Esophagus muscularis mucosa (tissue), 4 donors: Measurements from ENCODE around the gene C5orf15. TPM values are rescaled to one million over a fixed set of nuclear protein-coding genes. Genes with fewer than 3 reads are reported as not detected.

ENCODE experiments used
- DNase-seq: peaks from one replicate; pipeline ENCODE4 v3.0.0-alpha.2; 2017; ENCODE audit errors: extremely low spot score
- H3K27ac ChIP-seq, 4 donors: fragments of 200-600 bp; sonication (generic); replicated peaks in 1 of 4; 1 replicate in 3 of 4; 2 replicates in 1 of 4; pipeline ENCODE4 v1.5.1; 2016 to 2019; ENCODE audit warnings: mild to moderate bottlenecking in 1 of 4
- H3K27me3 ChIP-seq, 4 donors: fragments of 200-600 bp; sonication (generic); one replicate each; pipeline versions ENCODE4 v1.5.1 to v1.6.0; 2016 to 2019
- H3K36me3 ChIP-seq, 4 donors: fragments of 200-600 bp; sonication (generic); one replicate each; pipeline ENCODE4 v1.5.1; 2016 to 2019
- H3K4me1 ChIP-seq, 4 donors: fragments of 200-600 bp; sonication (generic); one replicate each; pipeline ENCODE4 v1.5.1; 2016 to 2019
- H3K4me3 ChIP-seq, 4 donors: fragments of 200-600 bp; sonication (generic); 1 replicate in 2 of 4; 2 replicates in 2 of 4; pipeline ENCODE4 v1.5.1; 2016 to 2019; ENCODE audit warnings: mild to moderate bottlenecking in 4 of 4, moderate library complexity in 1 of 4
- H3K9me3 ChIP-seq, 4 donors: fragments of 200-600 bp; sonication (generic); 1 replicate in 3 of 4; 2 replicates in 1 of 4; pipeline ENCODE4 v1.5.1; 2016 to 2019
- EP300 ChIP-seq: sonication (generic); formaldehyde crosslinking; IDR thresholded peaks from one replicate; pipeline ENCODE4 v1.6.1; 2017; ENCODE audit warnings: antibody characterized with exemption
- POLR2A ChIP-seq: fragments of 450-650 bp; IDR thresholded peaks from one replicate; pipeline ENCODE4 v1.6.1; 2017; ENCODE audit warnings: antibody characterized with exemption, moderate library complexity, mild to moderate bottlenecking, low read depth
- POLR2AphosphoS5 ChIP-seq, 2 donors: sonication (generic); formaldehyde crosslinking; IDR thresholded peaks; one replicate each; pipeline ENCODE4 v1.6.1; 2017; ENCODE audit warnings: antibody characterized with exemption in 2 of 2
- WGBS: methylation state at CpG from one replicate; pipeline ENCODE4 v1.1.5; 2018; 5-methylcytosine and 5-hydroxymethylcytosine counted together
- intact Hi-C: fragments of 100-400 bp; cut with DNase I; formaldehyde crosslinking; loops from one replicate; pipeline ENCODE4 v1.15.1; 2023
- total RNA-seq, 4 donors: library from RNA; depleted of rRNA; stranded (reverse); fragments of >200 nt; gene quantifications; one replicate each; pipeline versions ENCODE4 v1.1.0 to v1.2.1, GENCODE V29; 2016
- TF ChIP-seq, protein P1 (sequence below), 3 experiments: fragments of 200-600 bp in 2 of 3; fragments of 450-650 bp in 1 of 3; sonication (generic) in 2 of 3; IDR thresholded peaks; one replicate each; pipeline ENCODE4 v1.5.1; 2017 to 2019; ENCODE audit warnings: antibody characterized with exemption in 3 of 3, mild to moderate bottlenecking in 2 of 3, moderate library complexity in 1 of 3

Gene C5orf15
- total RNA-seq, 4 donors from 2014 or later: 20.3 to 26.1 (median 22.2) TPM

- no peak for TF ChIP-seq POLR2AphosphoS5 (IDR thresholded peaks at IDR 0.05)
- intact Hi-C loops: no loop called here
- Histone ChIP-seq H3K27me3 (no peaks in the 10 kb centered on the region), H3K4me3 (no peak overlapping the region), H3K27ac (peak overlapping the region; percentile 59 to 77 (median 68)), H3K9me3 (no peaks in the 10 kb centered on the region), H3K36me3 (peaks cover 9 to 41% (median 33%) of the 10 kb centered on the region in 4 donors), H3K4me1 (peaks cover 14 to 29% (median 20%) of the 10 kb centered on the region in 4 donors)
- DNase-seq: no peak
- WGBS: 84% methylated on average over 10 of the region's 10 CpGs
Observed at GRCh38 chr5:133953568-133954145, 14.8 kb downstream of the C5orf15 start.

DNA sequence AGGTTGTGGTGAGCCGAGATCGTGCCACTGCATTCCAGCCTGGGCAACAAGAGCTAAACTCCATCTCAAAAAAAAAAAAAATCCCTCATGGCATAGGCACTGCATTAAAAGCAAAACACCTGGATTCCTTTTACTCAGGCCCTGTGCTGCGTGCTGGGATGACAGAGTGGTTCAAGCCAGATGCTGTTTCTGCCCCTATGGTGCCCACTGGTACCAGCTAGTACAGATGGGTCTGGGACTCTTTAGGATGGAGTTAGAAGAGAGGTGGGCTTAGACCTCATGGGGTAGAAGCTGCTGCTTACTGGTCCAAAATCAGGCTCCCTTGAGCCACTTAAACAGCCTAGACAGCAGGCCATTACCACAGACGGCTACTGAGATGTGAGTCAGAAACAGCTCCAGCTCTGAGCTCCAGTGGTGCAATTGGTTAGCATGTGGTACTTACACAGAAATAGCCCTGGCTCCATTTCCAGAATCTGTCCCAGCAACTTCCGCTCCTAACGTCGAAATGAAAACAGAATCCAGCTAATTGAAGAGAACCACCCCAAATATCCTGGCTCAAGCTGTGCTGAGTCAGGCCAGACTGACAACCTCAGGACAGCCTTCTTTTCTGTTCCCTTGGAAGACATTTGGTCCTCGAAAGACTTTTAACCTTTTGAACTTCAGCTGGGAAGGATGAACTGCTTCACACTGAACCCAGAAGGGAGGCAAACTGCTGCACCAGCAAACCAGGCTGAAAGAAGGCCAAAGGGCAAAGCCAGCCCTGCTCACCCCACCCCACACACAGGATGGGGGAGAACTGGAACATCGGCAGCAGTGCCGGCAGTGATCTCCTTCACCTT is 15.5 kb downstream of the C5orf15 start:
- Histone ChIP-seq H3K4me1 (peaks cover 14 to 29% (median 20%) of the 10 kb centered on the region in 4 donors), H3K27me3 (no peaks in the 10 kb centered on the region), H3K27ac (peak overlapping the region; percentile 59 to 77 (median 68)), H3K4me3 (no peak overlapping the region), H3K9me3 (no peaks in the 10 kb centered on the region), H3K36me3 (peaks cover 9 to 35% (median 28%) of the 10 kb centered on the region in 4 donors)
- intact Hi-C loops: no loop called here
- DNase-seq: no peak
- WGBS: 58% methylated on average over 10 of the region's 10 CpGs
- TF ChIP-seq POLR2AphosphoS5 (IDR thresholded peaks at IDR 0.05): peak; percentile 49 to 78
- TF ChIP-seq, protein P1, sequence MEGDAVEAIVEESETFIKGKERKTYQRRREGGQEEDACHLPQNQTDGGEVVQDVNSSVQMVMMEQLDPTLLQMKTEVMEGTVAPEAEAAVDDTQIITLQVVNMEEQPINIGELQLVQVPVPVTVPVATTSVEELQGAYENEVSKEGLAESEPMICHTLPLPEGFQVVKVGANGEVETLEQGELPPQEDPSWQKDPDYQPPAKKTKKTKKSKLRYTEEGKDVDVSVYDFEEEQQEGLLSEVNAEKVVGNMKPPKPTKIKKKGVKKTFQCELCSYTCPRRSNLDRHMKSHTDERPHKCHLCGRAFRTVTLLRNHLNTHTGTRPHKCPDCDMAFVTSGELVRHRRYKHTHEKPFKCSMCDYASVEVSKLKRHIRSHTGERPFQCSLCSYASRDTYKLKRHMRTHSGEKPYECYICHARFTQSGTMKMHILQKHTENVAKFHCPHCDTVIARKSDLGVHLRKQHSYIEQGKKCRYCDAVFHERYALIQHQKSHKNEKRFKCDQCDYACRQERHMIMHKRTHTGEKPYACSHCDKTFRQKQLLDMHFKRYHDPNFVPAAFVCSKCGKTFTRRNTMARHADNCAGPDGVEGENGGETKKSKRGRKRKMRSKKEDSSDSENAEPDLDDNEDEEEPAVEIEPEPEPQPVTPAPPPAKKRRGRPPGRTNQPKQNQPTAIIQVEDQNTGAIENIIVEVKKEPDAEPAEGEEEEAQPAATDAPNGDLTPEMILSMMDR (IDR thresholded peaks at IDR 0.05): no peak

- no peak overlapping the region for H3K27ac ChIP-seq
Observed at GRCh38 chr5:133950821-133951612, 17.4 kb downstream of the C5orf15 start.

DNA sequence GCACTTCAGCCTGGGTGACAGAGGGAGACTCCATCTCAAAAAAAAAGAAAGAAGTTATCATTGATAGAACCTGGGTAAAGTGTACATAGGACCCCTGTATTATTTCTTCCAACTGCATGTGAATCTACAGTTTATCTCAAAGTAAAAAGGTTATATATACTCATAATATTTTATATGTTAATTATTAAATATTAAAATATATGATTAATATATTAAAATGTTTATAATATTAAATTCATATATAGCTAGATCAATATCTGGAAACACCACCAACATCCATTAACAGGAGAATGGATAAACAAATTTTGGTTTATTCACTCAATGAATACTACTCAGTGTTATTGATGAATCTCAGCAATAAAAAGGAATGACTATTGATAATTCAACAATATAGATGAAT is 19.7 kb downstream of the C5orf15 start:
- H3K9me3 ChIP-seq: no peaks in the 10 kb centered on the region
- H3K36me3 ChIP-seq: no peaks in the 10 kb centered on the region
- TF ChIP-seq, protein P1 (IDR thresholded peaks at IDR 0.05): no peak
- TF ChIP-seq EP300 (no peak), POLR2AphosphoS5 (IDR thresholded peaks at IDR 0.05) (no peak), POLR2A (no peak)
- no peaks in the 10 kb centered on the region for H3K27me3 ChIP-seq
- no peak overlapping the region for H3K27ac ChIP-seq
- H3K4me1 ChIP-seq: peaks cover 16 to 28% (median 24%) of the 10 kb centered on the region in 4 donors
- H3K4me3 ChIP-seq: no peak overlapping the region
- no peak for DNase-seq
- intact Hi-C loops: no loop called here

More at GRCh38 chr5:133950821-133951612, 17.4 kb downstream of the C5orf15 start:
- WGBS: 89% methylated on average over 6 of the region's 7 CpGs
- Histone ChIP-seq H3K9me3 (no peaks in the 10 kb centered on the region), H3K36me3 (peaks cover under 1 to 16% (median 11%) of the 10 kb centered on the region in 4 donors), H3K4me3 (no peak overlapping the region), H3K4me1 (peaks cover 17 to 29% (median 25%) of the 10 kb centered on the region in 4 donors), H3K27me3 (no peaks in the 10 kb centered on the region)
- no peak for DNase-seq
- intact Hi-C loops: no loop called here
- TF ChIP-seq POLR2AphosphoS5 (IDR thresholded peaks at IDR 0.05) (no peak), EP300 (no peak), POLR2A (no peak)
- TF ChIP-seq, protein P1 (IDR thresholded peaks at IDR 0.05): no peak

GRCh38 chr5:133947431-133947841 is 21.0 kb downstream of the C5orf15 start:
- H3K27ac ChIP-seq: no peak overlapping the region
- H3K4me1 ChIP-seq: peaks cover 3 to 16% (median 15%) of the 10 kb centered on the region in 4 donors
- H3K4me3 ChIP-seq: no peak overlapping the region
- intact Hi-C loops: no loop called here
- TF ChIP-seq EP300: no peak
- no peak for DNase-seq
- no peaks in the 10 kb centered on the region for H3K27me3 ChIP-seq
- no peaks in the 10 kb centered on the region for H3K9me3 ChIP-seq
- H3K36me3 ChIP-seq: no peaks in the 10 kb centered on the region
- whole genome bisulfite sequencing: 65% methylated on average over 5 of the region's 5 CpGs
